LNCAP (cell line): ENCODE results near the gene DMD.

Experiments used
- TF ChIP-seq, protein P1 (sequence below): fragments of 450-650 bp; IDR thresholded peaks from 2 replicates; pipeline ENCODE4 v1.5.1; 2017; ENCODE audit warnings: mild to moderate bottlenecking

The DMD gene

DNA sequence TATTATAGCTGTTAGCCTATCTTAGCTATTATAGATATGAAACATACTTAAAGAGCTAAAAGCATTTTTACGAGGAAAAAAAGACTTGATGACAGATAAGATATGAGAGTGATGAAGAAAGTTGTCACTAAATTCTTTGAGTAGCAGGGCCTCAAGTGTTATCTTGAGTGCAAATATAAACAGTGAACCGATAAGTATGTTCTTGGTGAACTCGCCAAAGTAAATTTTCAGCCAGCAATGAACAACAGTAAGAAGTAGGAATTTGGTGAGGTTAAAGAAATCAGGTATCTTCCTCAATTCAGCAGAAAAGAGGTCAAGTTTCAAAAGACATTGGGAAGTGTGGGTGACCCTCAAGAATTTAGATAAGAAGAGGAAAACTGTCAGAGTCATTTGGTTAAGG lies 1667.7 kb downstream of the DMD start:
- TF ChIP-seq, protein P1, sequence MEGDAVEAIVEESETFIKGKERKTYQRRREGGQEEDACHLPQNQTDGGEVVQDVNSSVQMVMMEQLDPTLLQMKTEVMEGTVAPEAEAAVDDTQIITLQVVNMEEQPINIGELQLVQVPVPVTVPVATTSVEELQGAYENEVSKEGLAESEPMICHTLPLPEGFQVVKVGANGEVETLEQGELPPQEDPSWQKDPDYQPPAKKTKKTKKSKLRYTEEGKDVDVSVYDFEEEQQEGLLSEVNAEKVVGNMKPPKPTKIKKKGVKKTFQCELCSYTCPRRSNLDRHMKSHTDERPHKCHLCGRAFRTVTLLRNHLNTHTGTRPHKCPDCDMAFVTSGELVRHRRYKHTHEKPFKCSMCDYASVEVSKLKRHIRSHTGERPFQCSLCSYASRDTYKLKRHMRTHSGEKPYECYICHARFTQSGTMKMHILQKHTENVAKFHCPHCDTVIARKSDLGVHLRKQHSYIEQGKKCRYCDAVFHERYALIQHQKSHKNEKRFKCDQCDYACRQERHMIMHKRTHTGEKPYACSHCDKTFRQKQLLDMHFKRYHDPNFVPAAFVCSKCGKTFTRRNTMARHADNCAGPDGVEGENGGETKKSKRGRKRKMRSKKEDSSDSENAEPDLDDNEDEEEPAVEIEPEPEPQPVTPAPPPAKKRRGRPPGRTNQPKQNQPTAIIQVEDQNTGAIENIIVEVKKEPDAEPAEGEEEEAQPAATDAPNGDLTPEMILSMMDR, result no peak

DNA sequence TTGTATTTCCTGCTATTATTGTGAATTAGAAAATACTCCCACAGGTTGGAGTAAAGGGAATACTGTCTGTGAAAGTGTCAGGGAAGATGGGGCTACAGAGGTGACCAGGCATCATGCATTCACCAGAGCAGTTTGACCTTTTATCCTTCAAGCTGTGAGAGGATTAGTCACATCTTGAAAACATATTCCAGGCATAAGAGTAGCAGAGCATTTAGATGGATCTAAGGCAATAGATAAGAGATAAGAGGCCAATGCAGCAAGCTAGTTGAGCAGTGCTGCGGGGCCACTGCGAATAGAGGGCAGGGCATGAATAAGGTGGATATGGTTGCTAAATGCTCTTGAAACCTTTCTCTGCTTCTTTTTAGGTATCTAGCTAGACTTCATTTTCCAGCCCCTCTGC lies 1668.8 kb downstream of the DMD start:
- TF ChIP-seq, protein P1, result no peak

DNA sequence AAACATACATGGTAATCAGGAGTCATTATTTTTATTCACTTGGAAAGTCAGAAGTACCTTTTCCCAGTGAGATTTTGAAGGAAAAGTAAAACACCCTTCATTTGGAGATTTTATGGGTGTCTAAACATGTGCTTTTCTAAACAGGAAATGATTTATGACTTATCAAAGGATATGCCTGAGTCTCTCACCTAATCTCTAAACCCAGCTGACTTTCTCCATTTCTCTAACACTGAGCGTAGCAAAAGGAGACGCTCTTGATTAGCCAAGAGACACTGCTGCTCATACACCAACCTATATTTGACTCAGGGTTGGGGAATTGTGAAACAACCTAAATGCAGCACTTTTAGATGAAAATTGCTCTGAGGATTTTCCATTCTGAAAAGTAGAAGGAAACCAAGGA lies 1671.0 kb downstream of the DMD start:
- TF ChIP-seq, protein P1, result no peak

DNA sequence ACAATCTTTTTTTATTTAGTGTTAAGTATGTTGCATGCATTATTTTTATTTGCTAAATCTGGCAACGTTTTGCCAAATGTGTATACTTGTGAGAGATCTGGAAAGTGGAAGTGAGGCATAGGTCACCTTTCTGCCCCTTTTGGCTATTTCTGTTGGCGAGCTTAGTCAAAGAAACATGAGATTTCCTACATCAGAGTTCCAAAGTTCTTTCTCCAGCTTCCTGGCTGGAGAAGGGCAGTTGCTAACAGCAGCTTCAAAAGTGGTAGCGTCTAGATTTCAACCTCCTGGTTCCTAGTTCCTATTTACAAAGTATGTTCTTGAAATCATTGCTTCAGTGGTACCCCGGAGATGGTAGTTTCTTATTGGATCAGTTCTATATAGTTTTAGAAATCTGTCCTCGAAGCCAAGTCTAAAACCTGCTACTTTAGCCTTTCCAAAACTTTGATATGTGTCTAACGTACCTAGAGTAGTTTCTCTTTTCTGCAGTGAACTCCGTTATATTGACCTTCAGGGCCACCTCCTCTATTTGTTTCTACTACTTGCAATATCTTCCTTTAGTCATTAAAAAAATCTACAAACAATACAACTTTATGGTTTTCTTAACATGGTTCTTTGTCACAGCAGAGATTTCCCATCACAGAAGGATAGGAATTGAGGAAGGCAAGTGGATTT lies 1683.8 kb downstream of the DMD start:
- TF ChIP-seq, protein P1, result no peak

DNA sequence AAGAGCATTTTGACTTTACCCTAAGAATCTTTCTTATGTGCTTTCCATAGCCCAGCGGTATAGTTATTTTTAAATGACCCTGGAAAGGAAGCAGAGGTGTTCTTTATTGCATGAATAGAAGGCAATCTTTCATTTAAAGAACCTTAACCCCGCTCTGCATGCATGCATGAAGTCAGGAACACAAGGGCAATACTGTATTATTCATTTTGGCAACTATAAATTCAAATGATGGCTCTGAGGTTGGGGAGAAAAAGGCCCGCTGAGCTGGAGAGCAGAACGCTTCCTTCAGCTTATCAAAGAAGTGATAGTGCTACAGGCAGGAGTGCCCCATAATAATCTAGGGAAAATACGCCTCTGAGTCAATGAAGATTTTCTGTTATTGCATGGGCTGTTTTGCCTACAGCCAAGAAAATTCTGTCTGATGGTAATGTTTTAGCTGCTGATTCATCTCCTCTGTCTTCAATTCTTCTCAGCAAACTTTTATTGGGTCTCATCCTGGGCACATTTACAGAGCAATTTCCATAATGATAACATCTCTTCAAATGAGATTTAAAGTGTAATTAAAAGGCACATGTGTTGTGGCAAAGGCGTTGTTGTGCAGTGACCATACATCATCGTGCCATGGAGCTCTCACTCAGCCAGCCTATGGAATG lies 1687.3 kb downstream of the DMD start:
- TF ChIP-seq, protein P1, result no peak

DNA sequence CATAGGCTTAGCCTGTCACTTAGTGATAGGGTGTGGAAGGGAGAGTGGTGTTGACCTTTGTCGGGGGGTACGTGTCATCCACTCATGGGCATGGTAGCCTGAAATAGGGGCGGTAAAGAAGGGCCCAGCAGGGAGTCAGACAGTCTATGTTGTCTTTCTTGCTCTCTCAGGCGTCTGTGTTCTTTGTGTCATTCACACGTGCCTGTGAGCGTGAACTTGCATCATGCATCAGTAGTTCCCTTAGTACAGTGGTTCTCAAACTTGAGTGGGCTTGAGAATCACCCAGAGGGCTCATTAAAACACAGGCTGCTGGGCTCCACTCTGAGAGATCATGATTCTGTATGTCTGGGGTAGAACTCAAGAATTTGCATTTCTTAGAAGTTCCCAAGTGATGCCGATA lies 1688.6 kb downstream of the DMD start:
- TF ChIP-seq, protein P1, result no peak

DNA sequence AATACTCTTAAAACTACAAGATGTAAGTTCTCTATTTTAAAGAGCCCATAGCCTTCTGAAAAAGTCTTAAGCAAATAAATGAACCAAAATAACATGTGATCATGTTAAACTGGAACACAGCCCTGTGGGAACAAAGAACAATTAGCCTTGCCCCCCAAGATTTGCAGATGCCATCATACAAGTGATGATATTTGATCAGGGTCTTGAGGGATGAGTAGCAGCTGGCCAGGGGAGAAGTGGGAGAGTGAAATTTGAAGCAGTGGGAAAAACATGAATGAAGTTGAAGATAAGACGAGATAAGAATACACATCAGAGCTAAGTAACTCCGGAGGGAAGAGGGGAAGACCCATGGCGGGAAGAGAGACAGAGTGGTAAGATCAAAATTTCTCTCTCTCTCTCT lies 1689.4 kb downstream of the DMD start:
- TF ChIP-seq, protein P1, result no peak
